Right renal cortex interstitium (tissue), 3 donors: ENCODE results near the gene ST3GAL2. TPM values are rescaled to one million over a fixed set of nuclear protein-coding genes. Genes with fewer than 3 reads are reported as not detected.

Experiments used
- DNase-seq, 3 donors: peaks; one replicate each; pipeline ENCODE4 v3.0.0-alpha.2; 2013; ENCODE audit warnings: low read depth in 3 of 3, low spot score in 2 of 3
- polyA plus RNA-seq, 3 donors: library from polyadenylated mRNA; unstranded; fragments of 120-200 nt; gene quantifications; one replicate each; pipeline ENCODE4 v1.2.1, GENCODE V29; 2013; ENCODE audit not compliant: insufficient read length in 3 of 3

ST3GAL2 gene, protein sequence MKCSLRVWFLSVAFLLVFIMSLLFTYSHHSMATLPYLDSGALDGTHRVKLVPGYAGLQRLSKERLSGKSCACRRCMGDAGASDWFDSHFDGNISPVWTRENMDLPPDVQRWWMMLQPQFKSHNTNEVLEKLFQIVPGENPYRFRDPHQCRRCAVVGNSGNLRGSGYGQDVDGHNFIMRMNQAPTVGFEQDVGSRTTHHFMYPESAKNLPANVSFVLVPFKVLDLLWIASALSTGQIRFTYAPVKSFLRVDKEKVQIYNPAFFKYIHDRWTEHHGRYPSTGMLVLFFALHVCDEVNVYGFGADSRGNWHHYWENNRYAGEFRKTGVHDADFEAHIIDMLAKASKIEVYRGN
- polyA plus RNA-seq, result 10 to 100 TPM; 22.4 to 27.6 (median 24.2) TPM

DNA sequence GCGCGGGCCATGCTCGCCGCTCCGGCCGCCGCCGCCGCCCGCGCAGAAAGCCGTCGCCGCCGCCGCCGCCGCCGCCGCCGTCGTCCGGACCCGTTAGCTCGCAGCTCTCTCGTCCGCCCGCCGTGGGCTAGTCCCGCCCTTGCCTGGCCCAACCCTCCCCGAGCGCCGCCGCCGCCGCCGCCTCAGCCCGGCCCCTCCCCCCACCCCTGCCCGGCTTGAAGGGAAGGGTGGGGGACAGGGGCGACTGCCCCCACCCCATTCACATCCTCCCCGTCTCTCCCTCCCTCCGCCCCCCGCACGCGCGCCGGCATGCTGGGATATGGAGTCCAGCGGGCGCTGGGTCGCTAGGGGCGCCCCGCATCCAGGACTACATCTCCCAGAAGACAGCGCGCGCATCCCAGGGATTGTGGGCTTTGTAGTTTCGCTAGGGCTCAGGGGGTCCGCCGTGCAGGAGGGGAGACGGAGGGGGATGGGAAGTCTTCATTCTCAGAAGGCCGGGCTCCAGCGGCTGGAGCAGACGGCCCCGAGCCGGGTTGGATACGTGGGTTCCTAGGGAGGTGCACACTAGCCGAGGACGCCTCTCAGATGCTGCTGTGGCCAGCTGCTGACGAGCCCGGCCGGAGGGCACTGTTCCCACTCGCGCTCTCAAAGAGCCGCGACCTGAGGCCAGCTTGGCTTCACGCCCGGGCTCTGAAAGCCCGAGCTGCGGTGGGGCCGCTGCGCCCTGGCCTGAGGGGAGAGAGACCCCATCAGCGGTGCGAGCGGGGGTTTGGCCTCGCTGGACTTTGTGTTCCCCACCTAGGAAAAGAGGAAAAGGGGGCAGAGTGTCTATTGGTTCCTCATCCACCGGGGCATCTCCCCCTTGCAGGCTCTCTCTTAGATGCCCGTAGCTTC is at the start of gene ST3GAL2:
TSS of gene ST3GAL2 (minus strand) at position 132 of the 894 bp plus-strand sequence. CDS start 40,570 bp downstream, outside the sequence.
- DNase-seq, result peak; percentile 86 to 93 (median 93)

DNA sequence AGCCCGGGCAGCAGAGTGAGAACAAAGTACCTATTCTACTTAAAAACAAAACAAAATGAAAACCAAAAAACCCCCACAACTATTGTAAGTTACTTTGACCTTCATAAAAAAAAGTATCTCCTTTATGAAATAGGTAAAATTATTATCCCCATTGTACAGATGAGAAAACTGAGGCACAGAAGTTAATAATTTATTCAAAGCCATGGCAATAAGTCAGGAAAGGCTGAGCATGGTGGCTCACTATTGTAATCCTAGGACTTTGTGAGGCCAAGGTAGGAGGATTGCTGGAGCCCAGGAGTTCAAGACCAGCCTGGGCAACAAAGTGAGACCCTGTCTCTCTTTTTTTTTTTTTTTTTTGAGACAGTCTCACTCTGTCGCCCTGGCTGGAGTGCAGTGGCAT is 46.0 kb upstream of the ST3GAL2 start:
- no peak for DNase-seq

DNA sequence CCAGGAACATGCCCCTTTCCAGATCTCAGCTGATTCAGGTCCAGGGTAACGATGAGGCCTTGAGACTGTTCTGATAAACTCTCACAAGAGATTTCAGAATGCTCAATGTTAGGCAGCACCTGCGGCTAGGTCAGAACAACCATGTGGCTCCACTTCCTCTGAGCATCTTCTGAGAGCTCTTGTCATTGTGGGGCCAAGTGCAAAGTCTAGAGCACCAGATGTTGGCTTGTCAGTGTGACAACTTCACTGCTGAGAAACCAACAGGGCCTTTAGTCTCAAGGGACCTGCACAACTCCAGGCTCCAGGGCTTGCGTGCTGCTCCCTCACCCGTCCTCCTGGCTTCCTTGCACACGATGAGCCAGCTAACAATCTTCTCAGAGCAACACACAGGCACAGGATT is 44.5 kb upstream of the ST3GAL2 start:
- no peak for DNase-seq

DNA sequence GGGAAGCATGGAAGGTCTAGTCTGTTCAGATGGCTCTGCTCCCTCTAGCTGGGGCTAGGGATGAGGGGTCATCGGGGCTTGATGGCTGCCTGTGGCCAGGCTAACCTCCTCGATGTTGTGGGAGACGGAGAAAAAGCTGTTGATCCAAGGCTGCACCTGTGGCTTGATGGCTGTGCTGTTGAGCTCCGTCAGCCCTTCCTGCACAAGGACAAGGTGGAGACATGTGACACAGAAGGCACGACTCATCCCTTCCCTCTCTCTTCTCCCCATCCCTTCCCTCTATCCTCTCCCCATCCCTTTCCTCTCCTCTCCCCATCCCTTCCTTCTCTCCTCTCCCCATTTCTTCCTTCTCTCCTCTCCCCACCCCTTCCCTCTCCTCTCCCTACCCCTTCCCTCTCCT is 43.7 kb upstream of the ST3GAL2 start:
- no peak for DNase-seq

DNA sequence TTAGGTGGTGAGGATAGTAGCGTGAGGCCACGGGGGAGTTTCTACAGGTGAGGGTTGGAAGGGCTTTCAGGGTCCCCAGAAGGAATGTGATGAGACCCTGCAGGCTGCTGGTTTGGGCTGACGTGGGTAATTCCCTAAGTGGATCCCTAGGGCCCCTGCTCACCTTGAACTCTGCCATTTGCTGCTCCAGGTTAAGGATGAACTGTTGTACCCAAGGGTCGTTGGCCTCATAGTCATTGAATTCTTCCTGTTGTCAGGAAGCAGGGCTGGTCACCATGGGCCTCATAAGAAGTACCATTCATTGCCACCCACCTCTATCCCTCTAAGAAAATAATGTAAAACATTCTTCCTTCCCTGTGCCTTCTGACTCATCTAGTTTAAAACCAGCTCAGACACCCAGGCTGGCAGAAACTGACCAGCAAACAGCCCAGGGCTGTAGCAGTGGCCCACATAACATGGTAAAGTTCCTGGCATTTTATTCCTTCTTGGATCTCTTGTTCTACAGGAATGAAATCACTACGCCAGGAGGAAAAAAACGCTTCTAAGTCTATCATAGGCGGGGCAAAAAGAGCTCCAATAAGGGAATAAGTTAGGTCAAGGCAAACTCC is 43.1 kb upstream of the ST3GAL2 start:
- DNase-seq, result no peak

DNA sequence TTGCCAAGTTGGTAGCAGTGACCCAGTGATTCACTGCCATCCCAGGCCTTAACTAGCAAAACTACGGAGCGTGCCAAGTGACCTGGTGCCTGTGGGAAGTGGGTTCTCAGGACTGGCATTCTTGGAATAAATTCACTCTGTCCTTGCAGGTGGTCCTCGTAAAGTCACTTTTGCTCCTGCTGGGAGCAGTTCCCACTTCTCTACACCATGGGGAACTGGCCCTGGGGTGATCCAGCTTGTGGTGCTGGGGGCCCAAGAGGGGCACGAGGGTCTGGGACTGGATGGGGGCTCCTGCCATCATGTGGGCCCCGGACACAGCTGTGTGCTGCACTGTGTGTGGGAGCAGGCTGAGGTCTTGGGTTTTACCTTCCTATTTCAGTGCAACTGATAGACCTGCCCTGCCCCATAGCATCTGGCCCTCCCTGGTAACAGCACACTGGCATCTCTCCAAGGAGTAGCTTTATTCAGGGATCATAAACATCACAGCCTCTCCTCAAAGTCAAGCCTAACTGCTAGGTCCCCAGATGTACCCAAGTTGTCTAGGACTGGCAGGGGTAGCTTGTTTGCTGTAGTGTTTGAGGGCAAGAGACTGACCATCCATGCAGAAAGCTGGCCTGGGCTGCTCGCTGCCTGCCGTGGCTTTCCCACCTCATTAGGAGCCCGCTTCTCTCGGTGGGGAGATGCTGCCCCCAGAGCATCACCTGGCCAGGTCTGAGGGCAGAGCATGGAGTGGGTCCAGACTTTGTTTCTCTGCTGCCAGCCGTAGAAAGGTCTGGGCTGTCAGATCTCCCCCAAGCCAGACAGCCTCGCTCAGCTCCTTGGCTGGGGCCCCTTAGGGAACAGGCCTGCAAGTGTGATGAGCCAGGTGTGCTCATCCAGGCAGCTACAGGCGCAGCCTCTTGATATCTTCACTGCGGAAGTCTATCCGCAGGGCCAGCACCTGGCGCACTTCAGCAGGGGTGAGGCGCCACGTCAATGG is 41.5 kb upstream of the ST3GAL2 start:
- DNase-seq, result no peak

DNA sequence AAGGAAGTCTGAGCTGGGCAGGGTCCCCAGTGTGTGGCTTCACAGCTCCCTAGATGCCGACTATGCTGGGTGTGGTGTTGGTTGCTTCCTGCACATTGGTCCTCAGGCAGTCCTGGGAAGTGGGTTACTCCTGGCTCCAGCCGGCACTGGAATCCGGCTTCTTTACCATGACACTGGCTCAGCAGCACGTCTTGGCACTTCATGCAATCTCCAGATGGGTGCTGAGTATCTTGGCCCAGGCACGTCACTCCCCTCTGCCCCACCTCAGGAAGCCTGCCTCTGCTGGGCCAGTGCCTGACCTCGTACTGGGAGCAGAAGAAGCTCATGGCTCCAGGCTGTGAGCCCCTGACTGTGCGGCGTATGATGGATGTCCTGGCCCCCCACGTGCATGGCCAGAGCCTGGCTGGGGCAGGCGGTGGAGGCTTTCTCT is 40.0 kb upstream of the ST3GAL2 start:
- no peak for DNase-seq

DNA sequence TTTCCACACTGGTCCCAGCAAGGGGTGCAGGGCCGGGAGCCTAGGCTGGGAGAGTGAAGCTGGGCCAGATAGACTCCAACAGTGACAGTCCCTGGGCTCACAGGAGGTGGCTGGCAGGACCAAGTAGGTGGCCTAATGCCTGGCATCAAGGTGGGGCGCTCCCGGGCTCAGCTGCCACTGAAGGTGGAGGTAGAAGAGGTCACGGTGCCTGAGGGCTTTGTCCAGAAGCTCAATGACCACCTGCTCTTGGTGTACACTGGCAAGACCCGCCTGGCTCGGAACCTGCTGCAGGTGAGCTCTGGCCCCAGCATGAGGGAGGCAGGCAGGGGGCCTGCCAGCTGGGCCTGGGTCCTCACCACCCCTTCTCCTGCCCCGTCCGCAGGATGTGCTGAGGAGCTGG is 39.3 kb upstream of the ST3GAL2 start:
- no peak for DNase-seq

DNA sequence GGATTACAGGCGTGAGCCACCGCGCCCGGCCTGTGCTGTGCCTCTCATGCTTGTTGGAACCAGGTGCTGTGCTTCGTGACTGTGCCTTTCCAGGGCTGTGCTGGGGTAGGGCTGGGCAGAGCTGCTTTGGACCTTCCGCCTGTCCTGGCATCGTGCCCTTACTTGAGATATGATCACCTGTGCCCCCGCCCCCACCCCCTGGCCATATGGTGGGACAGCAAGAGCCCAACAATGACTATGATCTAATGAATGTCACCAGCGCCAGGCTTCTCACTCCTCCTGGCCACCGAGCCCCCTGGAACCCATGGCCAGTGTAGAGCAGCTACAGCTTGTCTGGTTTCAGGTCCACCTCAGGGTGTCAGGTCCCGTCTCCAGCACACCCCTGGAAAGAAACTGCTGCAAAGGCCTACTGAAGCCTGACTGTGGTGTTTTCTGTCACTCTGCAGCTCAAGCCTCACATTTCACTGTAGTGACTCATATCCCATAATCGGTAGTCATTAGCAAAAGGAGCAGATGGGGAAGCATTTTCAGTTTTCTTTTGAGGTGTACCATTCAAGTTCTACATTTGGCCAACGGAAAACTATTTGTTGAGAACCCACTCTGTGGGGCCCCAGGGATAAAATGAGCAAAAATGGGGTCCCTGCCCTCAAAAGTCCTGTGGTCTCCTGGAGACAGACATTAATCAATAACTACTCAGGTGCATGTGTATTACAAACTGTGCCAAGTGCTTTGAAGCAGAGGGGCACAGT is 37.5 kb upstream of the ST3GAL2 start:
- DNase-seq, result no peak

DNA sequence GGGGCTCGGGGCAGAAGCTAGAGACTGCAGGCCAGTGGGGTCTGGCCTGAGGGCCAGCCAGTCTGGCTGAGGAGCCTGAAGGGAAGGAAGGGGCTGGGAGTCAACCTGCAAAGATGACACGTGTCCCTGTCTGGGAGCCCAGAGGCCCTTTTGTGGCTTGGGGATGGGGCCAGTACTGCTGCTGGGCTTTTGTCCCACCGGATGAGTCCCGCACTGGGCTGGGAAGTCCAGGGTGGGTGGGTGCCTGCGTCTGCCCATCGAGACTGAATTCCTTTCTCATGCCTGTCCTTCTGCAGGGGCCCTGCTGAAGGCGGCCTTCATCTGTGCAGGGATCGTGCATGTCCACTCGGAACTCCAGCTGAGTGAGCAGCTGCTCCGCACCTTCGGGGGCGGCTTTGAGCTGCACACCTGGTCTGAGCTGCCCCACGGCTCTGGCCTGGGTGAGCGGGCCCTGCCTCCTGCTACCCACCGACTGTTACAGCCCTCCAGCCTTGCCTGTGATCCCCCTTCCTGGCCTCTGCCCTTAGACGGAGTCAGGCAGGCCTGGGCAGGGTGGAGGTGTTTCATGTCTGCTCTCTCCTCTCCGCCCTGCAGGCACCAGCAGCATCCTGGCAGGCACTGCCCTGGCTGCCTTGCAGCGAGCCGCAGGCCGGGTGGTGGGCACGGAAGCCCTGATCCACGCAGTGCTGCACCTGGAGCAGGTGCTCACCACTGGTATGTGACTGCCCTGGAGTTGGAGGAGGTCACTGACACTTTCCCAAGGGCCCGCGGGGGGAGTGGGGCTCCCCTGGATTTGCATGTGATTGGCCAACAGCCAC is 36.4 kb upstream of the ST3GAL2 start:
- DNase-seq, result no peak

DNA sequence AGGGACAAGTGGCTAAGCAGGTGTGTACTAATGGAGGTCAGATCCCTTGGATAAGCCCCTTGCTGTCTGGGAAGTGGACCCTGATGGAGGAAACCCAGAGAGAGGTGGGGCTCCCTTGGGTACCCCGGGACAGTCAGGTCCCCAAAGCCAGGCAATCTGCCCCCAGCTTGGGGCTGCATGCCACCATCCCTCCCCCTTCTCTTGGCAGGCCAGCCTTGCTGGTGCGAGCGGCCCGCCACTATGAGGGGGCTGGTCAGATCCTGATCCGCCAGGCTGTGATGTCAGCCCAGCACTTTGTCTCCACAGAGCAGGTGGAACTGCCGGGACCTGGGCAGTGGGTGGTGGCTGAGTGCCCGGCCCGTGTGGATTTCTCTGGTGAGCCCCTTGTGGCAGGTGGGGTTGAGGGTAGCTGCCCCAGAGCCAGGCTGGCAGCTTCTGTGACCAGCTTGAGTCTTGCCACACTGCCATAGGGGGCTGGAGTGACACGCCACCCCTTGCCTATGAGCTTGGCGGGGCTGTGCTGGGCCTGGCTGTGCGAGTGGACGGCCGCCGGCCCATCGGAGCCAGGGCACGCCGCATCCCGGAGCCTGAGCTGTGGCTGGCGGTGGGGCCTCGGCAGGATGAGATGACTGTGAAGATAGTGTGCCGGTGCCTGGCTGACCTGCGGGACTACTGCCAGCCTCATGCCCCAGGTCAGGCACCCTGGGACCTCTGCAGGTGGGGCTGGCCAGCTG is 35.6 kb upstream of the ST3GAL2 start:
- no peak for DNase-seq

DNA sequence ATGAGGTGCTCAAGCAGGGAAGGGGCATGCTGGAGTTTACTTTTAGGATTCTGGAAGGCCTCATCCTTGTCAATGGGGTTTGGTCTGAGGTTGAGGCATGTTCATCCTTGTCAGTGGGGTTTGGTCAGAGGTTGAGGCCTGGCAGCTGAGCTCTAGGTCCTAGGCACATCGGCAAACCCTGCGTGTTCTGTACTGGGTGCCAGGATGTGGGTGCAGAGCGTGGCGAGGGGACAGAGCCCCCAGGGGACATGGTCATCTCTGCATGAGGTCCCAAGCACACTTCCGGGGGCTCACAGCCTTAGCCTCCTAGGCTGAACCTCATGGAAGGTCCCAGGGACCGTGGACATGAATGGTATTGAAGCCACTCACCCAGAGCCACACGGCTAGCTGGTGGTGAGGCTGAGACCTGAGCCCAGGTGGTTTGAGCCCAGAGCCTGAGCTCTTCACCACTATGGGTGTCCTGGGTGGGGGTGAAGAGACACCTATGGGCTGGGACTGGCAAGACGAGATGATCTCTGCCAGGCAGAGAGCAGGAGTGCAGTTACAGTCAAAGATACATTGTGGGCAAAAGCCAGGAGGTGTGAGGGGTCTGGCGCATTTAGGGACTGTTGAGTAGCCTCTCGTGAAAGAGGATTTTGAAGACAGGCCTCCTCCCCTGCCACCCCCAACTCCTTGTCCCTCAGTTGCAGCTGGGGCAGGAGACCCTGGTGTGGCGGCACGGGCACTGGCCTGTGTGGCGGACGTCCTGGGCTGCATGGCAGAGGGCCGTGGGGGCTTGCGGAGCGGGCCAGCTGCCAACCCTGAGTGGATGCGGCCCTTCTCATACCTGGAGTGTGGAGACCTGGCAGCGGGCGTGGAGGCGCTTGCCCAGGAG is 34.8 kb upstream of the ST3GAL2 start:
- no peak for DNase-seq

DNA sequence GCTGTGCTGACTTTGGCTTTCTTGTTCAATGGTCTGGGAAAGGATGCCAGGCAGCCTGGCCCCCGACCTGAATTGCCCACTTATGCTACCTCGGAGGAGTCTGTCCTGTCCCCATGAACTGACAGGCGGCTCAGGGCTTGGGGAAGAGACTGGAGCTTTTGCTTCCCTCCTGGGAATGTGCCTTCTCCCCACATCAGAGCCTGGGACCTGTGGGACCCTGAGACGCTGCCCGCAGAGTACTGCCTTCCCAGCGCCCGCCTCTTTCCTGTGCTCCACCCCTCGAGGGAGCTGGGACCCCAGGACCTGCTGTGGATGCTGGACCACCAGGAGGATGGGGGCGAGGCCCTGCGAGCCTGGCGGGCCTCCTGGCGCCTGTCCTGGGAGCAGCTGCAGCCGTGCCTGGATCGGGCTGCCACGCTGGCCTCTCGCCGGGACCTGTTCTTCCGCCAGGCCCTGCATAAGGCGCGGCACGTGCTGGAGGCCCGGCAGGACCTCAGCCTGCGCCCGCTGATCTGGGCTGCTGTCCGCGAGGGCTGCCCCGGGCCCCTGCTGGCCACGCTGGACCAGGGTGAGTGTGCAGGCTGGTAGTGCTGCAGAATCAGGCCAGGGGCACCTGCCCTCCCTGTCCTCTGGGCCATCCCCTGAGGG is 34.0 kb upstream of the ST3GAL2 start:
- DNase-seq, result no peak

DNA sequence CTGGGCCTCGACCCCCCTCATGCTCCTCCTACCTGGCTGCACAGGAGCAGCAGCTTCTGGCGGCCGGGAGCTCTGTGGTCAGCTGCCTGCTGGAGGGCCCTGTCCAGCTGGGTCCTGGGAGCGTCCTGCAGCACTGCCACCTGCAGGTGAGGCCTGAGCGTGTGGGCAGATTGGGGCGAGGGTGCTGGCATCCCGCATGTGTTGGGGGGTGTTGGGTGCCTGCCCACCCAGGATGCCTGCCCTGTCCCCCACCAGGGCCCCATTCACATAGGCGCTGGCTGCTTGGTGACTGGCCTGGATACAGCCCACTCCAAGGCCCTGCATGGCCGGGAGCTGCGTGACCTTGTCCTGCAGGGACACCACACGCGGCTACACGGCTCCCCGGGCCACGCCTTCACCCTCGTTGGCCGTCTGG is 32.0 kb upstream of the ST3GAL2 start:
- DNase-seq, result no peak

DNA sequence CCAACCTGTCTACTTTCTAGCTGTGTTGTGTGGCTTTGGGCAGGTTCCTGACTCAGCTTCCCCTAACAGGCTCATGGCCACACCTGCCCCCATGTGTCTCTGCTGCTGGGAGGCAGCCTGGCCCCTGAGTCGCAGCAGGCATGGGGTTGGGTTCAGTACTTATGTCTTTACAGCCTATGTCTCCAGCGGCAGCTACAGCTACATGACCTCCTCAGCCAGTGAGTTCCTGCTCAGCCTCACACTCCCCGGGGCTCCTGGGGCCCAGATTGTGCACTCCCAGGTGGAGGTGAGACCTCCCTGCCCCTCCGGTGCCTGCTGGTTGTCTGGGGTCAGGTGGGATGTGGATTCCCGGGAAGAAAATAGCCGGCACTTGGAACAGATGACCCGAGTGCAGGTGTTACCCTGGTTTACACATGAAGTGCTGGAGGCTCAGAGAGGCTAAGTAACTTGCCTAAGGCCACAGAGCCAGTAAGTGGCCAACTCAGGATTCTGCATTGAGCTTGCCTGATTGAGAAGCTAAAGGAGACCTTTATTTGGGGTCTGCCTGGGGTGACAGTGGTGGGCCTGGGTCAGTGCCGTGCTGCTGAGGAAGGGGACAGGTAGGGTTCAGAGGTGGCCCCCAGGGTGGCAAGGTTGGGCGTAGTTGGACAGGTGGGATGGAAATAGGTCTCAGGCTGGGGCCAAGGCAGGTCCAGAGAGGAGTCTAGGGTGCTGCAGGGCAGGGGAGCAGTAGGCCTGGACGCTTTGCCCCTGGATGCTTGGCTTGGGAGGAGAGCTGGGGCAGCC is 31.4 kb upstream of the ST3GAL2 start:
- no peak for DNase-seq
